ENCODE measurements around the gene COL3A1. TPM values are rescaled to one million over a fixed set of nuclear protein-coding genes. Genes with fewer than 3 reads are reported as not detected.

Gene COL3A1
- total and polyA plus RNA-seq, 2 of the 13 experiments (the other 11 are each of a cell fraction or from before 2014, with no cell fraction given) = 0.04 TPM; not detected in 1

DNA sequence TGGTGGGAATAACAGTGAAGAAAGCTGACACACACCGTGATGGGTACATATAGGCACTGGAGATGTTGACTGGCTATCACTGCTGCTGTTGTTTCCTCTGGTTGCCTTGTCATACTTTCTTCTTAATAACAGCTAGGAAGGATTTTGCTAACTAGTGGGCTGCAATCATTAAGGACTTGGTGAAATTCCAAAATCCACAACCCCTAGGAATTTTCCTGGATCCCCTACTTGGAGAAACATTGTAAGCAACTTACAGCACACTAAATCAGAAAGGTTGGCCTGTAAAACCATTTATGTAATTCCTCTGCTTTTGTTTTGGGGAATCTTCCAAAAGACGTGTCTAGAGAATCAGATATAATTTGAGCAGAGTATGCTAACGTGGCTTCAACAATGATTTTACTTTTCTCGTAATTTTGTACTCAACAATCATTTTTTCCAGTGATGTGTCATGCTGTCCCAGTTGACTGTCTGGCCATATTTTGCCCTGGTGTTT lies 8.0 kb upstream of the COL3A1 start:
- TF ChIP-seq BRCA1 (CRISPR knock-in tag; IDR thresholded peaks at IDR 0.05) (no peak), PHF21A (CRISPR knock-in tag; IDR thresholded peaks at IDR 0.05) (no peak), ZNF850 (CRISPR knock-in tag; conservative IDR thresholded peaks at IDR 0.05) (no peak), IKZF1 (IDR thresholded peaks at IDR 0.05) (no peak), ZNF10 (CRISPR knock-in tag; IDR thresholded peaks at IDR 0.05; ENCODE audit: borderline replicate concordance, low read depth) (no peak)
- TF ChIP-seq, protein P1, sequence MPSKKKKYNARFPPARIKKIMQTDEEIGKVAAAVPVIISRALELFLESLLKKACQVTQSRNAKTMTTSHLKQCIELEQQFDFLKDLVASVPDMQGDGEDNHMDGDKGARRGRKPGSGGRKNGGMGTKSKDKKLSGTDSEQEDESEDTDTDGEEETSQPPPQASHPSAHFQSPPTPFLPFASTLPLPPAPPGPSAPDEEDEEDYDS (CRISPR knock-in tag; IDR thresholded peaks at IDR 0.05) = no peak
- no TSS peak for BruUV-seq (replicated peaks)
- whole genome bisulfite sequencing (ENCODE audit: low lambda C conversion rate) = under 1% methylated on average over 4 of the region's 4 CpGs
- Histone ChIP-seq H3K4me2 (ENCODE audit: low read depth, low read length) (no peak overlapping the region), H3K4me1 (ENCODE audit: insufficient read depth, low read length) (no peaks in the 10 kb centered on the region), H4K20me1 (ENCODE audit: insufficient read depth, low read length) (no peaks in the 10 kb centered on the region), H3K4me3 (replicated peaks in 1 of 3; ENCODE audit: insufficient read depth in 1 of 3, low read depth in 2 of 3, low read length in 3 of 3) (no peak overlapping the region), H3K9ac (ENCODE audit: insufficient read depth, low read depth, low read length) (no peak overlapping the region), H3K27me3 (ENCODE audit: control insufficient read depth in 1 of 2, insufficient read depth in 2 of 2, low read length in 2 of 2) (no peaks in the 10 kb centered on the region), H3K27ac (ENCODE audit: extremely low read length, insufficient read depth, low read length) (no peak overlapping the region), H3K79me2 (ENCODE audit: insufficient read depth, low read length) (no peaks in the 10 kb centered on the region), H2AFZ (ENCODE audit: low read length) (no peak overlapping the region), H3K9me3 (ENCODE audit: low read length) (no peaks in the 10 kb centered on the region), H3K36me3 (replicated peaks in 1 of 2; ENCODE audit: control insufficient read depth in 1 of 2, insufficient read depth in 2 of 2, low read length in 2 of 2) (no peaks in the 10 kb centered on the region)
- DNase-seq (ENCODE audit: low spot score) (no peak), ATAC-seq (no peak), FAIRE-seq (no peak)
- in situ Hi-C loops (cut with HindIII; ENCODE audit: extremely low pct_ligation_motif_present, low pct_unique_long_range_greater_than_20kb) = no loop called here
- CTCF ChIA-PET (ENCODE audit: low intra/inter-chr PET ratio, low total read pairs) = no interaction called here
- POLR2A ChIA-PET = no interaction called here
- intact Hi-C loops (cut with micrococcal nuclease; ENCODE audit: unreplicated experiment) = no loop called here

DNA sequence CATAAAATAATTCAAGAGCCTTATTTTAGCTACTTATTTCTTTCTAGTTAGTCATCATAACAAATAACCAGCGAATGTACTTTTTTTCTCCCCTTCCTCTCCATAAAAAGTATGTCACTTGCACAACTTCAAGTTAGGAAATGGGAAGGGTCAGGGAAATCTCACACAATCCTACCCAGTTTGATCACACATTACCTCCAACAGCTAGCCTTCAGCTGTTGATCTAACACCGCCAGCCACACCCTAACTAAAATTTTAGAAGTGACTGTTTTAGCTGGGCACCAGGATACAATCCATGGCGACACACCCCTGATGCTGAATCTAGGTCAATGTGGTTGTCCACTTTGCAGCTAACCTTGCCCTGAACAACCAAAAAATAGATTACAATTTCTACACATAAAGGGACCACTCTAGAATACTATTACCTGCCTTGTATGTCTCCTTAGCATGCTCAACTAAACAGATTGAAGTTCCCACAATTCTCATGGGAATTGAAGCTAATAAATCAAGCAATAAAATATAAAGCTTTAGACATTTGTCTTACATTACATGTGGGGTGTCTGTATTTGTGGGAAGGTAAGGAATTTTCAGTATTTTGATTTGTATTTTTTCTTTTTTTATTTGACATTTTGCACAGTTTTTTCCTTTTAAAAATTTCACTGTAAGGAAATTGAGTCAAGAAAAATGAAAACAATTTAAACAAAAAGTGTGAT lies 7.3 kb upstream of the COL3A1 start:
- intact Hi-C loops (cut with micrococcal nuclease; ENCODE audit: unreplicated experiment) (no loop called here), in situ Hi-C loops (cut with HindIII; ENCODE audit: extremely low pct_ligation_motif_present, low pct_unique_long_range_greater_than_20kb) (no loop called here)
- no TSS peak for BruUV-seq (replicated peaks)
- no peak for FAIRE-seq
- WGBS (ENCODE audit: low lambda C conversion rate) = 11% methylated on average over 3 of the region's 3 CpGs
- Histone ChIP-seq H3K9ac (ENCODE audit: insufficient read depth, low read depth, low read length) (no peak overlapping the region), H3K36me3 (replicated peaks in 1 of 2; ENCODE audit: control insufficient read depth in 1 of 2, insufficient read depth in 2 of 2, low read length in 2 of 2) (no peaks in the 10 kb centered on the region), H2AFZ (ENCODE audit: low read length) (no peak overlapping the region), H3K4me3 (replicated peaks in 1 of 3; ENCODE audit: insufficient read depth in 1 of 3, low read depth in 2 of 3, low read length in 3 of 3) (no peak overlapping the region), H3K4me2 (ENCODE audit: low read depth, low read length) (no peak overlapping the region), H3K79me2 (ENCODE audit: insufficient read depth, low read length) (no peaks in the 10 kb centered on the region), H3K27ac (ENCODE audit: extremely low read length, insufficient read depth, low read length) (no peak overlapping the region), H4K20me1 (ENCODE audit: insufficient read depth, low read length) (no peaks in the 10 kb centered on the region), H3K27me3 (ENCODE audit: control insufficient read depth in 1 of 2, insufficient read depth in 2 of 2, low read length in 2 of 2) (no peaks in the 10 kb centered on the region), H3K4me1 (ENCODE audit: insufficient read depth, low read length) (no peaks in the 10 kb centered on the region), H3K9me3 (ENCODE audit: low read length) (no peaks in the 10 kb centered on the region)
- POLR2A ChIA-PET = no interaction called here
- ATAC-seq = no peak
- no peak for DNase-seq (ENCODE audit: low spot score)
- CTCF ChIA-PET (ENCODE audit: low intra/inter-chr PET ratio, low total read pairs) = no interaction called here
- TF ChIP-seq ARHGAP35 (CRISPR knock-in tag; IDR thresholded peaks at IDR 0.05; ENCODE audit: borderline replicate concordance) (no peak), IKZF4 (CRISPR knock-in tag; IDR thresholded peaks at IDR 0.05; ENCODE audit: borderline replicate concordance, low read depth, not compliant biosample characterization) (no peak), POLR2A (IDR thresholded peaks at IDR 0.05; ENCODE audit: insufficient read depth in 1 of 2, low read depth in 2 of 2, low read length in 2 of 2) (no peak), SMYD3 (CRISPR knock-in tag; IDR thresholded peaks at IDR 0.05) (no peak), MTF1 (CRISPR knock-in tag; IDR thresholded peaks at IDR 0.05) (no peak), ZNF235 (CRISPR knock-in tag; IDR thresholded peaks at IDR 0.05; ENCODE audit: borderline replicate concordance) (no peak), NFIB (CRISPR knock-in tag; IDR thresholded peaks at IDR 0.05; ENCODE audit: borderline replicate concordance) (no peak)
- TF ChIP-seq, protein P2, sequence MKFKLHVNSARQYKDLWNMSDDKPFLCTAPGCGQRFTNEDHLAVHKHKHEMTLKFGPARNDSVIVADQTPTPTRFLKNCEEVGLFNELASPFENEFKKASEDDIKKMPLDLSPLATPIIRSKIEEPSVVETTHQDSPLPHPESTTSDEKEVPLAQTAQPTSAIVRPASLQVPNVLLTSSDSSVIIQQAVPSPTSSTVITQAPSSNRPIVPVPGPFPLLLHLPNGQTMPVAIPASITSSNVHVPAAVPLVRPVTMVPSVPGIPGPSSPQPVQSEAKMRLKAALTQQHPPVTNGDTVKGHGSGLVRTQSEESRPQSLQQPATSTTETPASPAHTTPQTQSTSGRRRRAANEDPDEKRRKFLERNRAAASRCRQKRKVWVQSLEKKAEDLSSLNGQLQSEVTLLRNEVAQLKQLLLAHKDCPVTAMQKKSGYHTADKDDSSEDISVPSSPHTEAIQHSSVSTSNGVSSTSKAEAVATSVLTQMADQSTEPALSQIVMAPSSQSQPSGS (CRISPR knock-in tag; IDR thresholded peaks at IDR 0.05) = no peak
- TF ChIP-seq, protein P3, sequence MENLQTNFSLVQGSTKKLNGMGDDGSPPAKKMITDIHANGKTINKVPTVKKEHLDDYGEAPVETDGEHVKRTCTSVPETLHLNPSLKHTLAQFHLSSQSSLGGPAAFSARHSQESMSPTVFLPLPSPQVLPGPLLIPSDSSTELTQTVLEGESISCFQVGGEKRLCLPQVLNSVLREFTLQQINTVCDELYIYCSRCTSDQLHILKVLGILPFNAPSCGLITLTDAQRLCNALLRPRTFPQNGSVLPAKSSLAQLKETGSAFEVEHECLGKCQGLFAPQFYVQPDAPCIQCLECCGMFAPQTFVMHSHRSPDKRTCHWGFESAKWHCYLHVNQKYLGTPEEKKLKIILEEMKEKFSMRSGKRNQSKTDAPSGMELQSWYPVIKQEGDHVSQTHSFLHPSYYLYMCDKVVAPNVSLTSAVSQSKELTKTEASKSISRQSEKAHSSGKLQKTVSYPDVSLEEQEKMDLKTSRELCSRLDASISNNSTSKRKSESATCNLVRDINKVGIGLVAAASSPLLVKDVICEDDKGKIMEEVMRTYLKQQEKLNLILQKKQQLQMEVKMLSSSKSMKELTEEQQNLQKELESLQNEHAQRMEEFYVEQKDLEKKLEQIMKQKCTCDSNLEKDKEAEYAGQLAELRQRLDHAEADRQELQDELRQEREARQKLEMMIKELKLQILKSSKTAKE (CRISPR knock-in tag; IDR thresholded peaks at IDR 0.05; ENCODE audit: borderline replicate concordance) = no peak
